Mononuclear cell (primary cell): ENCODE data around the gene ERN2. TPM values are rescaled to one million over a fixed set of nuclear protein-coding genes. Genes with fewer than 3 reads are reported as not detected.
A peak's percentile ranks its signal among the peaks of the same experiment; 100 is the strongest.

ENCODE experiments used
- H3K27me3 ChIP-seq: 2 replicates; pipeline ENCODE4 v1.6.0; 2011; ENCODE audit warnings: low read length, control low read depth; ENCODE audit not compliant: insufficient read depth
- H3K4me1 ChIP-seq: 2 replicates; pipeline ENCODE4 v1.5.1; 2011; ENCODE audit warnings: mild to moderate bottlenecking, low read length, control low read depth; ENCODE audit not compliant: insufficient read depth
- H3K4me3 ChIP-seq: 2 replicates; pipeline ENCODE4 v1.5.1; 2011; ENCODE audit warnings: mild to moderate bottlenecking, low read length, moderate library complexity
- H3K9me3 ChIP-seq: 2 replicates; pipeline ENCODE4 v1.5.1; 2011; ENCODE audit warnings: low read depth, mild to moderate bottlenecking, control low read depth, low read length
- total RNA-seq: library from RNA; depleted of rRNA; stranded (reverse); fragments of >200 nt; gene quantifications from one replicate; pipeline ENCODE4 v1.2.3, GENCODE V29; 2012

Gene ERN2
- total RNA-seq, 1 donor: not detected

GRCh38 chr16:23679986-23680336, 33.1 kb downstream of the ERN2 start:
- Histone ChIP-seq H3K9me3 (no peaks in the 10 kb centered on the region), H3K4me1 (peaks cover 37% of the 10 kb centered on the region), H3K27me3 (no peaks in the 10 kb centered on the region), H3K4me3 (no peak overlapping the region)

GRCh38 chr16:23679274-23679985, 33.6 kb downstream of the ERN2 start:
- H3K4me1 ChIP-seq: peaks cover 37% of the 10 kb centered on the region
- no peaks in the 10 kb centered on the region for H3K27me3 ChIP-seq
- H3K4me3 ChIP-seq: peak overlapping the region; percentile 68
- H3K9me3 ChIP-seq: no peaks in the 10 kb centered on the region

- H3K4me1 ChIP-seq: peaks cover 37% of the 10 kb centered on the region
- no peaks in the 10 kb centered on the region for H3K27me3 ChIP-seq
- peak within 1 kb of the TSS; percentile 68 for H3K4me3 ChIP-seq
- H3K9me3 ChIP-seq: no peaks in the 10 kb centered on the region
These were observed 34.4 kb downstream of the ERN2 start, which contains the start of gene PLK1 for GRCh38 chr16:23678430-23679273. TSS of gene PLK1 (plus strand) at chr16:23678889. CDS start at chr16:23678933, 44 bp downstream.

- no peaks in the 10 kb centered on the region for H3K9me3 ChIP-seq
- H3K4me1 ChIP-seq: peaks cover 35% of the 10 kb centered on the region
- no peak overlapping the region for H3K4me3 ChIP-seq
- H3K27me3 ChIP-seq: no peaks in the 10 kb centered on the region
These were observed 36.0 kb downstream of the ERN2 start for GRCh38 chr16:23676924-23677480.

GRCh38 chr16:23673971-23674614, 38.9 kb downstream of the ERN2 start:
- H3K27me3 ChIP-seq: no peaks in the 10 kb centered on the region
- H3K9me3 ChIP-seq: no peaks in the 10 kb centered on the region
- peaks cover 8% of the 10 kb centered on the region for H3K4me1 ChIP-seq
- H3K4me3 ChIP-seq: no peak overlapping the region

GRCh38 chr16:23670137-23670776, 42.8 kb downstream of the ERN2 start:
- H3K9me3 ChIP-seq: no peaks in the 10 kb centered on the region
- H3K4me3 ChIP-seq: no peak overlapping the region
- no peaks in the 10 kb centered on the region for H3K27me3 ChIP-seq
- H3K4me1 ChIP-seq: no peaks in the 10 kb centered on the region

- no peaks in the 10 kb centered on the region for H3K4me1 ChIP-seq
These were observed 44.1 kb downstream of the ERN2 start for GRCh38 chr16:23668873-23669272.

GRCh38 chr16:23668225-23668624, 44.8 kb downstream of the ERN2 start:
- Histone ChIP-seq H3K9me3 (no peaks in the 10 kb centered on the region), H3K27me3 (no peaks in the 10 kb centered on the region), H3K4me1 (no peaks in the 10 kb centered on the region), H3K4me3 (no peak overlapping the region)

More at GRCh38 chr16:23668873-23669272, 44.1 kb downstream of the ERN2 start:
- Histone ChIP-seq H3K9me3 (no peaks in the 10 kb centered on the region), H3K4me3 (no peak overlapping the region), H3K27me3 (no peaks in the 10 kb centered on the region)

GRCh38 chr16:23667355-23667659, 45.7 kb downstream of the ERN2 start:
- H3K27me3 ChIP-seq: no peaks in the 10 kb centered on the region
- H3K9me3 ChIP-seq: no peaks in the 10 kb centered on the region
- no peaks in the 10 kb centered on the region for H3K4me1 ChIP-seq
- H3K4me3 ChIP-seq: no peak overlapping the region

- Histone ChIP-seq H3K4me1 (no peaks in the 10 kb centered on the region), H3K4me3 (no peak overlapping the region), H3K27me3 (no peaks in the 10 kb centered on the region), H3K9me3 (no peaks in the 10 kb centered on the region)
These were observed 46.3 kb downstream of the ERN2 start for GRCh38 chr16:23666571-23667354.

- Histone ChIP-seq H3K4me1 (no peaks in the 10 kb centered on the region), H3K27me3 (no peaks in the 10 kb centered on the region), H3K9me3 (no peaks in the 10 kb centered on the region)
These were observed 49.1 kb downstream of the ERN2 start for GRCh38 chr16:23663918-23664317.

GRCh38 chr16:23651943-23652468, 61.0 kb downstream of the ERN2 start:
- Histone ChIP-seq H3K4me3 (no peak overlapping the region), H3K9me3 (no peaks in the 10 kb centered on the region), H3K4me1 (peaks cover 13% of the 10 kb centered on the region), H3K27me3 (no peaks in the 10 kb centered on the region)

More at GRCh38 chr16:23663918-23664317, 49.1 kb downstream of the ERN2 start:
- H3K4me3 ChIP-seq: no peak overlapping the region

GRCh38 chr16:23650674-23651416, 62.2 kb downstream of the ERN2 start:
- no peaks in the 10 kb centered on the region for H3K9me3 ChIP-seq
- H3K4me1 ChIP-seq: peaks cover 13% of the 10 kb centered on the region
- H3K4me3 ChIP-seq: no peak overlapping the region
- H3K27me3 ChIP-seq: no peaks in the 10 kb centered on the region
